ENCODE results near the gene FTH1.
"Not testable (repeated sequence)": the region's sequence is repeated elsewhere in the genome, so short reads cannot be mapped to it uniquely, and the experiment has no call there.

The FTH1 gene

GRCh38 chr11:61967116-61967923 lies at the start of gene FTH1:
FTH1 (minus strand) TSS chr11:61967634; CDS start chr11:61967425, 209 bp downstream.
- DNase-seq: peak; percentile 89

DNA sequence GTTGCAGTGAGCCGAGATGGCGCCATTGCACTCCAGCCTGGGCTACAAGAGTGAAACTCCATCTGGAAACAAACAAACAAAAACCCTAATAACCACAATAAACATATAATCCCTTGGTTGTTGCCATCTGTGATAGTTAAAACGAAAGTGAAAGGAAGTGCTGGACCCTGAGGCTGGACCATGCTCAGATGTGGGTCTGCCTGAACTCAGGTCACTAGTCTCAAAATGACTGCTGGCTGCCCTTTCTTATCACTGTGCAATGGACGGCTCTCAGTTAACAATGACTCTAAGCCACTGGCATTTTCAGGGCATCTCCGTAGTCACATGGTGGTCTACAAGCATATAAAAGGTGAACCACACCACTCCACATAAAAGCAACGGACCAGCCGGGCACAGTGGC lies 48.2 kb upstream of the FTH1 start:
- DNase-seq: no peak

GRCh38 chr11:62013537-62014476 lies 46.4 kb upstream of the FTH1 start:
- DNase-seq: no peak

DNA sequence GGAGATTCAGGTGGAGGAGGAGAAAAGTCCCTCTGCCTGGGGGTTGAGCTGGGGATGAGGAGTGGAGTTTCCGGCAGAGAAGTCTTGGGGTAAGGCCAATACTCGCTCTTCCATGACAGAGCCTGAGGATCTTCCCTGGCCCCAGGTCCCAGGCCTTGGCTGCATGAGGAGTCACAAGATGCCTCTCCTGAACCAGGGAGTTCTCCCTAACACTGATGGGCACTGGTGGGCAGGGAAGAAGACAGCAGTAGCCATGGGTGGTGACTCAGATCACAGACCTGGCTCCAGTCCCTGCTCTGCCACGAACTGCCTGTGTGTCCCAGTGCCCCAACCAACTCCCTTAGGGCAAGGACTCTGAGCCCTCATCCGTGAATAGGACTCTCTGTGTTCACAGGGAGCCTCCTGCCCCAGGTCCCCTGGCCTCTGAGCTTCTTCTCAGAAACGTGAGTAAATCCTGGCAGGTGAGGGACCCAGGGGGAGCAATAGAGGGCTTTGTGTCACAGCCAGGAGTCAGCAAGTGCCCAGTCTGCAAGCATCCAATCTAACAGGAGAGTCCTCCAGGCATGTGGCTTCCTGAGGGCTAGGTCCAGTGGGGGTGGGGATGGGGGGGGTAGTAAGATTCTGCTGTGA lies 45.5 kb upstream of the FTH1 start:
- DNase-seq: no peak

- DNase-seq: no peak
These were observed 45.0 kb upstream of the FTH1 start for GRCh38 chr11:62012451-62012831.

GRCh38 chr11:62011881-62012280 lies 44.4 kb upstream of the FTH1 start:
- no peak for DNase-seq

GRCh38 chr11:62010935-62011528 lies 43.6 kb upstream of the FTH1 start:
- no peak for DNase-seq

DNA sequence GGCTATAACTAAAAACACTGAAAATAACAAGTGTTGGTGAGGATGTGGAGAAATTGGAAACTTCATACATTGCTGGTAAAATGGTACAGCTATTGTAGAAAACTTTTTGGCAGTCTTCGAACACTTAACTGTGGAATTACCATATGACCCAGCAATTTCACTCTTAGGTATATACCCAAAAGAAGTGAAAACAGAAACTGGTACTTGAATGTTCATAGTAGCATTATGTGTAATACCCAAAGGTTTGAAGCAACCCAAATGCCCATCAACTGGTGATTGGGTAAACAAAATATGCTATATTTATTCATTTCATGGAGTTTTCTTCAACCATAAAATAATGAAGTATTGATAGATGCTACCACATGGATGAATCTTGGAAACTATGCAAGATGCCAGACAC lies 40.8 kb upstream of the FTH1 start:
- no peak for DNase-seq

DNA sequence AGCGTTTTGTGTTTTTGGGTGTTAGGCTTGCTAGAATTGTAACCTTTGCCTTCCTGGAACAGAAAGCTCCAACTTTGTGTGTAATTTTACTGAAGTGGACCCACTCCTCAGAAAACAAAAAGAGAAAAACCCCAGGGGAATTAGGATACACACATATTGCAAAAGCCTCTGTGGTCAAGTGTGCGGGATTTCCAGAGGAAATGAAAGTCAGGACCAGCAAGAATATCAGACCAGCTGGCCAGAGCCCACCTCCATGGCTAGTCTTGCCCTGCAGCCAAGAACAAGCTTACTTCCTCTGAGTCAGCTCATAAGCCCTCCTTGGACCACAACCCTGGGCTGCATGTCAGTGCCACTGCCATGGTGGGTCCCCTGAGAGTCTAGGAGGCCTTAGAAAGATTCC lies 37.0 kb upstream of the FTH1 start:
- no peak for DNase-seq

DNA sequence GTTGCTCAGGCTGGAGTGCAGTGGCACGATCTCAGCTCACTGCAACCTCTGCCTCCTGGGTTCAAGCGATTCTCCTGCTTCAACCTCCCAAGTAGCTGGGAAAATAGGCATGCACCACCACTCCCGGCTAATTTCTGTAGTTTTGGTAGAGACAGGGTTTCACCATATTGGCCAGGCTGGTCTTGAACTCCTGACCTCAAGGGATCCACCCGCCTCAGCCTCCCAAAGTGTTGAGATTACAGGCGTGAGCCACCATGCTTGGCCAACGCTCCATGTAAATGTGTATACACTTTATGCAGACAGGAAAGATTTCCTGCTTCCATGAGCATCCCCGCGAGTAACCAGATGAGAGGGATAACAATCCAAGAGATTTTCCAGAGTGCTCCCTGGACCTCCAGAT lies 34.8 kb upstream of the FTH1 start:
- not testable (repeated sequence) for DNase-seq

DNA sequence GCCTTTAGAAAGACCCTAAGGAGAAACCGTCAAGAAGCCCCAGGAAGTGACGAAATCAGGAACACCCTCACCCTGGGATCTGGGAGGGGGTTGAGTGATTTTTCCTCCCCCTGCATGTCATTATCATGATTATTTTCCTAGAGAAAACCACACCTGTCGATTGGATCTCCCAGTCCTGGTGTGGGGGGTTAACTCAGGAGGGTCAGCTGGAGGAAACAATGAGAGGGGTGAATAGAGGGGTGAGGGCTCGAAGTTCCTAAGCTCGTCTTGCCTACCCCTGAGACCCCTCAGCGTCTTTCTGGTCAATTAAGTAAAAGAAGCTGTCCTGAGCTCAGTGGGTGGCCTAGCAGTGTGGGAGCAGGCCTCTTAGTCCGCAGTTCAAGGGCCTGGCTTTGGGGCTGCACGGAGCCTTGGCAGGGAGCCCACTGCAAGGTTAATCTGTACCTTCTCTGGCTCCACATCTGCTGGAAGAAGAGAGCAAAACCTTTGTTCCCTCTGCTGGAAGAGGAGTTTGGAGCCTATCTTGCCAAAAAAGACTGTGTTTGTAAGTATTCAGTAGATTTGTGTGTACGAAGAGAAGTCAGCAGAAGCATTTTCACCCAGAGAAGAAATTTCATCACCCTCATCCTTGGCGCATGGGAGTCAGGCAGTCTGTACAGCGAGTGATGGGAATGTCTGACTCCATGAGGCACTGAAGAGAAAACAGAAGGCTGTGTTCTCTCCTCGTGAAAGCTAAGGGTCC lies 34.2 kb upstream of the FTH1 start:
- DNase-seq: no peak

DNA sequence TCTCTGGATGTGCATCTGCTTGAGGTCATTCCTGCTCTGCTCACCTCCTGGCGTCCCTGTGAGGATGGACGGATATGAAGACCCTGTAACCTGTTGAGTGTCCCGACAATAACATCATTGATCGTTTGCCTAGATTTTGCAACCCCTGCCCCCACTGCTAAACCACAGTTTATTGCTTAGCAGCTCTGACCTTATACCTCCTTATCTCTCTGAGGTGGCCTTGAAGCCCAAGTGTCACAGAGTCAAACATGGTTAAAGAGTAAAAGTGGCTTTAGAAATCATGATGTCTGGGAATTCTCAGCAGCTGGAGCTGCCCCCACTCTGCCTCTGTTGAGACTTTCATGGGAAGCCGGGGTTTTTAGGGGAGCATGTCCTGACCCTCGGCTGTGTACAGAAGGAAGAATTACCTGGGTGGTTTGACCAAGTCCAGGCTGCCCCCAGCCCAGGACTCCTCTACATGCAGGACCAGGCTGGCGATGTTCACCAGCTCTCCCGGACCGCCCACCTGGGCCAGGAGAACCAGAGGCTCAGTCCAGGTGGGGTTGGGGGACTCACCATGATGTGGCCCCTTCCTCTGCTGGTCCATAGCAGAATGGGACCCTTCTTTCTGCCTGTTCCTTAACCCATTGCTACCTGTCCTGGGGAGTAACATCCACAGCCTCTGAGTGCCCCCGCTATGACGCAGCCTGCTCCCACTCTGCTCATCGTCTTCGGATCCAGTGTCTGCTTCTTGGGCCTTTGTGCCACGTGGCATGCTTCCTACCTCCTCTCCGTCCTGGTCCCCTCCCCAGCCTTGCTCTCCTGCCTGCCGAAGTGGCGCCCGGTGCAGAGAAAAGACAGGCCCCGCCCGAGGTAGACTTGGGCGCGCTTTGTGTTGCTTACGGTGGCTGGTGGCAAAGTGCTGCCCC lies 33.4 kb upstream of the FTH1 start:
- no peak for DNase-seq

- no peak for DNase-seq
These were observed 31.9 kb upstream of the FTH1 start for GRCh38 chr11:61999141-61999975.

DNA sequence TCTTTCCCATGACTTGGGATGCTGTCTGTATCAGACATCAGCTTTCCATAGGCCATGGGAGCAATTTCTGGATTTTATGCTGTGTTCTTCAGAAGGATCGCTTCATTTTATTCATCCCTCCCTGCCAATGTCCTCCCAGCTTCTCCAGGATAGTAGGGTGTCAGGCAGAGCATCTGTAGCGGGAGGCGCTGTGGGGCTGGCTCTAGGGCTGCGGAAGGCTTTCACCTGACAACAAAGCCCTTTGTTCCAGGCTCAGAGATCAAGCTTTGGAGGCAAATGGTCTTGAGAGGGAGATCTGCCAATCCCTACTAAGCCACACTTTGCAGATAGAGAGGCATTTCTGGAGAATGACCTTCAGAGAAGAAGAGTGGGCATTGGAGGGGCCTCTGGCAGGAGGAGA lies 29.5 kb upstream of the FTH1 start:
- no peak for DNase-seq

GRCh38 chr11:61994981-61995380 lies 27.5 kb upstream of the FTH1 start:
- DNase-seq: no peak

GRCh38 chr11:61985869-61986268 lies 18.4 kb upstream of the FTH1 start:
- DNase-seq: no peak

DNA sequence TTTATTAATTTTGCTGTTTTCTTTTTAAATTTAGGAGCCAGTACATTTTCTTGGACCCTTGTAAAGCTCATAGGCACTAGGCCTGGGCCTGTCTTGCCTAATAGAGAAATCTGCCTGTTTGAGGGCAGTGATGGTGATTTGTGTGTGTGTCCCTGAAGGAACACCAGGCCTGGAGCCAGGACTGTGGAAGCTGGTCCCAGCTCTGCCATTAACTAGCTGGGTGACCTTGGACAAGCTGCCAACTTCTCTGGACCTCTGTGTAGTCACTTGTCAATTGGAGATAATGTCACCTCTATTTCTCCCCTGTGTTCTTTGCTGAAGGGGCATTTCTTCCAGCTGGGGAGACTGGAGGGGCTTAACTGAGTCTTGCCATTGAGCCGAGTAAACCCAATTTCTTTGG lies 16.0 kb upstream of the FTH1 start:
- DNase-seq: no peak

- no peak for DNase-seq
These were observed 13.5 kb upstream of the FTH1 start for GRCh38 chr11:61980783-61981541.

Data from NCI-H82 (cell line).